ENCODE results near the gene KDM8.
A peak's percentile ranks its signal among the peaks of the same experiment; 100 is the strongest.
"Not testable (repeated sequence)": the region's sequence is repeated elsewhere in the genome, so short reads cannot be mapped to it uniquely, and the experiment has no call there.

Gene KDM8

DNA sequence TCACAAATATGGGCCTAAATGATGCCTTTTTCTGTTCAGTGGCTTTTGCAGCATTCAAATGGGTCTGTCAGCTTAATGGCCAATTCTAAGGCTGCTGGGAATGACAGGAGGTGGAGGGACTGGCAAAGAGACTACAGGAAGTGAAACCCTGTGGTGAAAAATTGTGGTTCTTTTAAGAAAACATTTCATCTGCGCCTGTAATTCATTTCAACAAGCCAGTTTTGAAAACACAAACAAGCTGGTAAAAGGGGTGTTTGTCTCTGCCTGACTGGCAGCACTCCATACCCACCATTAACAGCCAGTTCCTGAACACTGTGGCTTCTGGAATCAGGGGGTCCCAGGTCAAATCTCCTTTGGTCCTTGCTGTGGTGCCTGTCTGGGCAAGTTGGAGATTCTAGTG, 3.6 kb upstream of the KDM8 start:
- H3K9me3 ChIP-seq (ENCODE audit: control insufficient read depth in 5 of 5, low read length in 5 of 5): no peaks in the 10 kb centered on the region
- H3K36me3 ChIP-seq (ENCODE audit: control insufficient read depth in 5 of 5, insufficient read depth in 5 of 5, low read length in 5 of 5): no peaks in the 10 kb centered on the region
- H3K27me3 ChIP-seq (ENCODE audit: control insufficient read depth in 5 of 5, insufficient read depth in 4 of 5, low read length in 5 of 5): peaks cover 0 to 8% (median 4%) of the 10 kb centered on the region in 5 donors
- H3K4me3 ChIP-seq (ENCODE audit: low read depth in 1 of 5, low read length in 5 of 5): no peak overlapping the region
- no peak overlapping the region for H3K9ac ChIP-seq (ENCODE audit: low read length in 5 of 5)
- peaks cover 7 to 18% (median 15%) of the 10 kb centered on the region in 5 donors for H3K4me1 ChIP-seq (ENCODE audit: control insufficient read depth in 5 of 5, insufficient read depth in 5 of 5, low read length in 5 of 5)
- H3K27ac ChIP-seq (ENCODE audit: low read depth, low read length): no peak overlapping the region

DNA sequence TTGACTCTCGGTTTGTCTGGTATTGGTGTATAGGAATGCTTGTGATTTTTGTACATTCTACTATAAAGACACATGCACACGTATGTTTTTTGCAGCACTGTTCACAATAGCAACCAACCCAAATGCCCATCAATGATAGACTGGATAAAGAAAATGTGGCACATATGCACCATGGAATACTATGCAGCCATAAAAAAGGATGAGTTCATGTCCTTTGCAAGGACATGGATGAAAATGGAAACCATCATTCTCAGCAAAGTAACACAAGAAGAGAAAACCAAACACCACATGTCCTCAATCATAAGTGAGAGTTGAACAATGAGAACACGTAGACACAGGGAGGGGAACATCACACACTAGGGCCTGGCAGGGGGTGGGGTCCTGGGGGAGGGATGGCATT, 2.4 kb upstream of the KDM8 start:
- H3K4me1 ChIP-seq (ENCODE audit: control insufficient read depth in 5 of 5, insufficient read depth in 5 of 5, low read length in 5 of 5): peaks cover 7 to 18% (median 17%) of the 10 kb centered on the region in 5 donors
- not testable (repeated sequence) for H3K27ac ChIP-seq (ENCODE audit: low read depth, low read length); H3K36me3 ChIP-seq (ENCODE audit: control insufficient read depth in 5 of 5, insufficient read depth in 5 of 5, low read length in 5 of 5); H3K4me3 ChIP-seq (ENCODE audit: low read depth in 1 of 5, low read length in 5 of 5); H3K9ac ChIP-seq (ENCODE audit: low read length in 5 of 5); H3K9me3 ChIP-seq (ENCODE audit: control insufficient read depth in 5 of 5, low read length in 5 of 5); H3K27me3 ChIP-seq (ENCODE audit: control insufficient read depth in 5 of 5, insufficient read depth in 4 of 5, low read length in 5 of 5)

DNA sequence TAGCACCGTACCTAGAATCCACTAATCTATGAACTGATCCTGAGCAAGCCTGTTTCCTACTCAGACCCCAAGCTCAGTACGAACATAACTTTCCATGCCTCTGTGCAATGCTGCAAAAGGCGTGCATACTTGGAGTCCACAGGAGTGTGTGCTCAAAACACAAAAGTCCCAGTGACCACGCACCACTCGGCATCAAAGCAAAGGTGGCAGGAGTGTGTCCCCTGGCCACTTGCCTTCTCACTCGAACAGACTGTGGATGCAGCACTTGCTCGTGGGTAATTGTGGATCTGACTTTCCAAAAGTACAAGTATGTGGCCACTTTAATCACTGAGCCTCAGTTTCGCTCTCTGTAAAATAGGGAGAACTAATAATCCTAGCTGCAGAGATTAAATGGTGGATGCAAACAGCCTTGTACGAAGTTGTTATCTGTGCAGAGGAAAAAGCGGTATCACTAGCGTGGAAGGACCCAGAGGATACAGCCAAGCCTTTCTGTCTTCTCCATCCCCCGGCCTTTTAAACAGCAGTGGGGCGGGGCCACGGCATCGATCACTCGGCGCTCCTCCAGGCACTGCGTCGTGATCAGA, 311 bp upstream of the KDM8 start:
- Histone ChIP-seq H3K9me3 (ENCODE audit: control insufficient read depth in 5 of 5, low read length in 5 of 5) (no peaks in the 10 kb centered on the region), H3K9ac (ENCODE audit: low read length in 5 of 5) (peak overlapping the region; percentile 84 to 99 (median 97)), H3K27me3 (ENCODE audit: control insufficient read depth in 5 of 5, insufficient read depth in 4 of 5, low read length in 5 of 5) (no peaks in the 10 kb centered on the region), H3K36me3 (ENCODE audit: control insufficient read depth in 5 of 5, insufficient read depth in 5 of 5, low read length in 5 of 5) (no peaks in the 10 kb centered on the region), H3K4me3 (ENCODE audit: low read depth in 1 of 5, low read length in 5 of 5) (peak overlapping the region; percentile 80 to 96 (median 92)), H3K4me1 (ENCODE audit: control insufficient read depth in 5 of 5, insufficient read depth in 5 of 5, low read length in 5 of 5) (peaks cover 7 to 18% (median 17%) of the 10 kb centered on the region in 5 donors), H3K27ac (ENCODE audit: low read depth, low read length) (peak overlapping the region; percentile 96)

- Histone ChIP-seq H3K9me3 (ENCODE audit: control insufficient read depth in 5 of 5, low read length in 5 of 5) (no peaks in the 10 kb centered on the region), H3K27ac (ENCODE audit: low read depth, low read length) (peak overlapping the region; percentile 96), H3K4me1 (ENCODE audit: control insufficient read depth in 5 of 5, insufficient read depth in 5 of 5, low read length in 5 of 5) (peaks cover 7 to 18% (median 17%) of the 10 kb centered on the region in 5 donors), H3K36me3 (ENCODE audit: control insufficient read depth in 5 of 5, insufficient read depth in 5 of 5, low read length in 5 of 5) (peaks cover 0 to under 1% (median 0%) of the 10 kb centered on the region in 5 donors), H3K27me3 (ENCODE audit: control insufficient read depth in 5 of 5, insufficient read depth in 4 of 5, low read length in 5 of 5) (no peaks in the 10 kb centered on the region), H3K4me3 (ENCODE audit: low read depth in 1 of 5, low read length in 5 of 5) (peak overlapping the region; percentile 60 to 92 (median 80)), H3K9ac (ENCODE audit: low read length in 5 of 5) (peak overlapping the region; percentile 92 to 99 (median 97))
These were observed 1.1 kb downstream of the KDM8 start for GRCh38 chr16:27204312-27204915.

GRCh38 chr16:27205423-27206065, 2.2 kb downstream of the KDM8 start:
- H3K9me3 ChIP-seq (ENCODE audit: control insufficient read depth in 5 of 5, low read length in 5 of 5): no peaks in the 10 kb centered on the region
- H3K36me3 ChIP-seq (ENCODE audit: control insufficient read depth in 5 of 5, insufficient read depth in 5 of 5, low read length in 5 of 5): peaks cover 0 to 11% (median 10%) of the 10 kb centered on the region in 5 donors
- no peak overlapping the region for H3K4me3 ChIP-seq (ENCODE audit: low read depth in 1 of 5, low read length in 5 of 5)
- no peaks in the 10 kb centered on the region for H3K27me3 ChIP-seq (ENCODE audit: control insufficient read depth in 5 of 5, insufficient read depth in 4 of 5, low read length in 5 of 5)
- H3K4me1 ChIP-seq (ENCODE audit: control insufficient read depth in 5 of 5, insufficient read depth in 5 of 5, low read length in 5 of 5): peaks cover 7 to 17% (median 16%) of the 10 kb centered on the region in 5 donors
- H3K27ac ChIP-seq (ENCODE audit: low read depth, low read length): no peak overlapping the region
- no peak overlapping the region for H3K9ac ChIP-seq (ENCODE audit: low read length in 5 of 5)

GRCh38 chr16:27207121-27207520, 3.8 kb downstream of the KDM8 start:
- not testable (repeated sequence) for H3K4me3 ChIP-seq (ENCODE audit: low read depth in 1 of 5, low read length in 5 of 5); H3K27ac ChIP-seq (ENCODE audit: low read depth, low read length); H3K9ac ChIP-seq (ENCODE audit: low read length in 5 of 5); H3K9me3 ChIP-seq (ENCODE audit: control insufficient read depth in 5 of 5, low read length in 5 of 5); H3K27me3 ChIP-seq (ENCODE audit: control insufficient read depth in 5 of 5, insufficient read depth in 4 of 5, low read length in 5 of 5)
- Histone ChIP-seq H3K36me3 (ENCODE audit: control insufficient read depth in 5 of 5, insufficient read depth in 5 of 5, low read length in 5 of 5) (peaks cover 0 to 20% (median 19%) of the 10 kb centered on the region in 5 donors), H3K4me1 (ENCODE audit: control insufficient read depth in 5 of 5, insufficient read depth in 5 of 5, low read length in 5 of 5) (peaks cover 7 to 17% (median 16%) of the 10 kb centered on the region in 5 donors)

DNA sequence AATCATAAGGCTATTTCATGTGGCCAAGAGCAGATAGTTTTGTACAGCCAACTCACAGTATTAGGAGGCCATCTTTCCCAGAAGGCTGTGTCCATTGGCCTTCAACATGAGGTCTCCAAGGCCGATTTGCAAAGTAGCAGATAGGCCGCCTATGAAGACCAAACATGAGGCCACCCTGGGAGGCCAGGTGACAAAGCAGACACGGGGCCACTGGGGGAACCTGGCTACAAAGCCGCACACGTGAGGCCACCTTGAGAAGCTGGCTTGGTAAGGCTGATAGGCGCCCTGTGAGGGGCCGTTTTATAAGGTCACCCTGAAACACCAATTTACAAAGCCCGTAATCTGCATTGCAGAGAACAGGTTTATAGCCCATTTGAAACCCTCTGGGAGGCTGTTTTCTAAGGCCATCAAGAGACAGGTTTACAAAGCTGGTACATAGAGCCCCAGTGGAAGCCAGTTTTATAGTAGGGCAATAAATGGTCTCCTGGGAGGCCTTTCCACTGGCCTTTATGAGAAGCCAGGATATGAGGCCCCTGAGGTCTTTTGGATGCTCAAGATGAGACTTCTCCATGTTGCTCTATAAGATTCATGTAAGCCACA, 4.9 kb downstream of the KDM8 start:
- Histone ChIP-seq H3K27me3 (ENCODE audit: control insufficient read depth in 5 of 5, insufficient read depth in 4 of 5, low read length in 5 of 5) (no peaks in the 10 kb centered on the region), H3K36me3 (ENCODE audit: control insufficient read depth in 5 of 5, insufficient read depth in 5 of 5, low read length in 5 of 5) (peaks cover 0 to 22% (median 19%) of the 10 kb centered on the region in 5 donors)

GRCh38 chr16:27208796-27209195, 5.5 kb downstream of the KDM8 start:
- no peaks in the 10 kb centered on the region for H3K9me3 ChIP-seq (ENCODE audit: control insufficient read depth in 5 of 5, low read length in 5 of 5)
- peaks cover 0 to 22% (median 20%) of the 10 kb centered on the region in 5 donors for H3K36me3 ChIP-seq (ENCODE audit: control insufficient read depth in 5 of 5, insufficient read depth in 5 of 5, low read length in 5 of 5)
- H3K4me1 ChIP-seq (ENCODE audit: control insufficient read depth in 5 of 5, insufficient read depth in 5 of 5, low read length in 5 of 5): peaks cover 1 to 10% (median 9%) of the 10 kb centered on the region in 5 donors
- H3K4me3 ChIP-seq (ENCODE audit: low read depth in 1 of 5, low read length in 5 of 5): no peak overlapping the region
- no peaks in the 10 kb centered on the region for H3K27me3 ChIP-seq (ENCODE audit: control insufficient read depth in 5 of 5, insufficient read depth in 4 of 5, low read length in 5 of 5)
- H3K27ac ChIP-seq (ENCODE audit: low read depth, low read length): no peak overlapping the region
- H3K9ac ChIP-seq (ENCODE audit: low read length in 5 of 5): no peak overlapping the region

More for the DNA sequence above, 4.9 kb downstream of the KDM8 start:
- H3K4me3 ChIP-seq (ENCODE audit: low read depth in 1 of 5, low read length in 5 of 5): no peak overlapping the region
- H3K9me3 ChIP-seq (ENCODE audit: control insufficient read depth in 5 of 5, low read length in 5 of 5): no peaks in the 10 kb centered on the region
- peaks cover 4 to 11% (median 11%) of the 10 kb centered on the region in 5 donors for H3K4me1 ChIP-seq (ENCODE audit: control insufficient read depth in 5 of 5, insufficient read depth in 5 of 5, low read length in 5 of 5)
- no peak overlapping the region for H3K27ac ChIP-seq (ENCODE audit: low read depth, low read length)
- no peak overlapping the region for H3K9ac ChIP-seq (ENCODE audit: low read length in 5 of 5)

DNA sequence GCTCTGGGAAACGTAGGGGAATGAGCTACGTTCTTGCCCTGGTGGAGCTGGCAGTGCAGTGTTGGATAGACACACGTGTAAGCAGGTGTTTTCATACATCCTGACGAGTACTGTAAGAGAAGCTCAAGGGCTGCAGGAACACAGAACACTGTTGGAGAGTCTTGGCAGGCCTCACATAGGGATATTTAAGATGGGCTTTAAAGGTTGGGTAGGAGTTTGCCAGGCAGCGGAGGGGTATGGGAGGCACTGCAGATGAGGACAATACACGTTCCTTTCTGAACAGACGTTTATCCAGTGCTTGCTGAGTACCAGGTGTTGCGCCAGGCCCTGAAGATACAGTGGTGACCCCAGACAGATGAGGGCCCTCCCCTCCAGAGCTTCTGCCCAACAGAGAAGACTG, 6.3 kb downstream of the KDM8 start:
- H3K9ac ChIP-seq (ENCODE audit: low read length in 5 of 5): no peak overlapping the region
- H3K4me1 ChIP-seq (ENCODE audit: control insufficient read depth in 5 of 5, insufficient read depth in 5 of 5, low read length in 5 of 5): peaks cover 0 to 3% (median 2%) of the 10 kb centered on the region in 5 donors
- peaks cover 0 to 27% (median 20%) of the 10 kb centered on the region in 5 donors for H3K36me3 ChIP-seq (ENCODE audit: control insufficient read depth in 5 of 5, insufficient read depth in 5 of 5, low read length in 5 of 5)
- H3K9me3 ChIP-seq (ENCODE audit: control insufficient read depth in 5 of 5, low read length in 5 of 5): no peaks in the 10 kb centered on the region
- H3K4me3 ChIP-seq (ENCODE audit: low read depth in 1 of 5, low read length in 5 of 5): no peak overlapping the region
- H3K27ac ChIP-seq (ENCODE audit: low read depth, low read length): no peak overlapping the region
- no peaks in the 10 kb centered on the region for H3K27me3 ChIP-seq (ENCODE audit: control insufficient read depth in 5 of 5, insufficient read depth in 4 of 5, low read length in 5 of 5)

DNA sequence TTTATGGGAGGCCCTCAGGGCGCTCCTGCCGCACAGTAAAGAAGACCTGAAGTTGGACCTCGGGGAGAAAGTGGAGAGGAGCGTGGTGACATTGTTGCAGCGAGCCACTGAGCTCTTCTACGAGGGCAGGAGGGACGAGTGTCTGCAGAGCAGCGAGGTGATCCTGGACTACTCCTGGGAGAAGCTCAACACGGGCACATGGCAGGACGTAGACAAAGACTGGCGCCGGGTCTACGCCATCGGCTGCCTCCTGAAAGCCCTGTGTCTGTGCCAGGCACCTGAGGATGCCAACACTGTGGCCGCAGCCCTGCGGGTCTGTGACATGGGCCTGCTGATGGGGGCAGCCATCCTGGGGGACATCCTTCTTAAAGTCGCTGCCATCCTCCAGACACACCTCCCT, 6.8 kb downstream of the KDM8 start:
- no peak overlapping the region for H3K4me3 ChIP-seq (ENCODE audit: low read depth in 1 of 5, low read length in 5 of 5)
- peaks cover 0 to 33% (median 20%) of the 10 kb centered on the region in 5 donors for H3K36me3 ChIP-seq (ENCODE audit: control insufficient read depth in 5 of 5, insufficient read depth in 5 of 5, low read length in 5 of 5)
- no peak overlapping the region for H3K27ac ChIP-seq (ENCODE audit: low read depth, low read length)
- no peaks in the 10 kb centered on the region for H3K27me3 ChIP-seq (ENCODE audit: control insufficient read depth in 5 of 5, insufficient read depth in 4 of 5, low read length in 5 of 5)
- no peak overlapping the region for H3K9ac ChIP-seq (ENCODE audit: low read length in 5 of 5)
- H3K4me1 ChIP-seq (ENCODE audit: control insufficient read depth in 5 of 5, insufficient read depth in 5 of 5, low read length in 5 of 5): no peaks in the 10 kb centered on the region
- no peaks in the 10 kb centered on the region for H3K9me3 ChIP-seq (ENCODE audit: control insufficient read depth in 5 of 5, low read length in 5 of 5)

Measured in subcutaneous abdominal adipose tissue (tissue), 5 donors.